GM19193 (cell line): ENCODE data around the gene ZNF566.

Source experiments
- POLR2A ChIP-seq: IDR thresholded peaks from 4 replicates; pipeline ENCODE4 v1.6.1; 2011; ENCODE audit not compliant: insufficient read depth, insufficient read length; ENCODE audit errors: extremely low read depth

The ZNF566 gene

GRCh38 chr19:36398571-36398970, 90.8 kb downstream of the ZNF566 start:
- TF ChIP-seq POLR2A = no peak
